K562 (cell line): ENCODE results near the gene IMMP2L. TPM values are rescaled to one million over a fixed set of nuclear protein-coding genes. Genes with fewer than 3 reads are reported as not detected.

Experiments
- ESRRA ChIP-seq: fragments of 450-650 bp; IDR thresholded peaks from 2 replicates; pipeline ENCODE4 v1.6.1; 2014; ENCODE audit warnings: low read depth, mild to moderate bottlenecking, moderate library complexity, borderline replicate concordance
- FOXA1 ChIP-seq: fragments of 450-650 bp; IDR thresholded peaks from 2 replicates; pipeline ENCODE4 v1.6.1; 2016; ENCODE audit warnings: mild to moderate bottlenecking, borderline replicate concordance
- GABPB1 ChIP-seq: sonication (generic); formaldehyde crosslinking; IDR thresholded peaks from 2 replicates; pipeline ENCODE4 v1.8.0; 2022; ENCODE audit warnings: mild to moderate bottlenecking, missing genetic modification reagents
- HNRNPK ChIP-seq: fragments of 200-400 bp; formaldehyde crosslinking; IDR thresholded peaks from one replicate; pipeline ENCODE4 v1.6.1; 2018; ENCODE audit warnings: mild to moderate bottlenecking, low read depth, low read length; ENCODE audit not compliant: poor library complexity, severe bottlenecking
- KDM4B ChIP-seq, 2 experiments: fragments of 450-650 bp in 1 of 2; sonication (generic) in 1 of 2; IDR thresholded peaks; 2 replicates each; pipeline ENCODE4 v1.6.1; 2016 to 2017; ENCODE audit warnings: borderline replicate concordance in 2 of 2, antibody characterized with exemption in 1 of 2, low read depth in 1 of 2, mild to moderate bottlenecking in 1 of 2
- NELFE ChIP-seq: IDR thresholded peaks from 2 replicates; pipeline ENCODE4 v1.6.1; 2011; ENCODE audit warnings: mild to moderate bottlenecking; ENCODE audit not compliant: insufficient read depth, insufficient read length
- NR1H2 ChIP-seq: sonication (generic); formaldehyde crosslinking; IDR thresholded peaks from 2 replicates; pipeline ENCODE4 v1.4.0; 2020; ENCODE audit warnings: mild to moderate bottlenecking, missing genetic modification reagents
- PPARD ChIP-seq: fragments of 250-450 bp; sonication (Bioruptor Pico); IDR thresholded peaks from 2 replicates; pipeline ENCODE4 v1.8.0; 2022; ENCODE audit warnings: inconsistent platforms, mild to moderate bottlenecking, moderate library complexity
- SFPQ ChIP-seq: fragments of 200-400 bp; formaldehyde crosslinking; IDR thresholded peaks from 2 replicates; pipeline ENCODE4 v1.6.1; 2017; ENCODE audit warnings: mild to moderate bottlenecking, low read depth, low read length, moderate library complexity
- THRAP3 ChIP-seq: fragments of 450-650 bp; IDR thresholded peaks from 2 replicates; pipeline ENCODE4 v1.6.1; 2016; ENCODE audit warnings: mild to moderate bottlenecking, inconsistent platforms, borderline replicate concordance
- TRIM28 ChIP-seq: fragments of 450-650 bp; IDR thresholded peaks from 2 replicates; pipeline ENCODE4 v1.6.1; 2017
- ZBTB11 ChIP-seq, 3 experiments: fragments of 200-800 bp in 1 of 3; fragments of 250-450 bp in 1 of 3; fragments of 450-650 bp in 1 of 3; sonication (Bioruptor Pico) in 1 of 3; sonication (Bioruptor generic) in 1 of 3; formaldehyde crosslinking in 1 of 3; IDR thresholded peaks; 2 replicates each; pipeline versions ENCODE4 v1.6.1 to v1.8.0; 2016 to 2022; ENCODE audit warnings: mild to moderate bottlenecking in 2 of 3, missing genetic modification characterization in 2 of 3, missing compliant biosample characterization in 1 of 3, moderate library complexity in 1 of 3
- ZBTB49 ChIP-seq: sonication (generic); formaldehyde crosslinking; IDR thresholded peaks from 2 replicates; pipeline ENCODE4 v1.8.0; 2022; ENCODE audit warnings: missing genetic modification reagents, mild to moderate bottlenecking, borderline replicate concordance
- ZNF217 ChIP-seq: sonication (generic); formaldehyde crosslinking; IDR thresholded peaks from 2 replicates; pipeline ENCODE4 v1.8.0; 2022; ENCODE audit warnings: mild to moderate bottlenecking, missing genetic modification reagents
- ZNF232 ChIP-seq: sonication (generic); formaldehyde crosslinking; IDR thresholded peaks from 2 replicates; pipeline ENCODE4 v1.8.0; 2022; ENCODE audit warnings: mild to moderate bottlenecking, missing genetic modification reagents
- ZNF3 ChIP-seq: fragments of 250-450 bp; sonication (Bioruptor Pico); IDR thresholded peaks from 2 replicates; pipeline ENCODE4 v1.5.0; 2021; ENCODE audit warnings: mild to moderate bottlenecking, moderate library complexity
- ZSCAN29 ChIP-seq: fragments of 450-650 bp; IDR thresholded peaks from 2 replicates; pipeline ENCODE4 v1.6.1; 2017
- polyA plus RNA-seq, 8 experiments: library from polyadenylated mRNA; depleted of rRNA in 4 of 8; stranded (reverse) in 5 of 8; unstranded in 3 of 8; fragments of >200 nt; fragmentation: Nextera tagmentation in 2 of 8; fragmentation: Illumina TruSeq in 1 of 8; extraction: Ambion mirVana in 2 of 8; extraction: Trizol in 1 of 8; gene quantifications; 2 replicates each; pipeline versions ENCODE4 v1.2.1 to v1.2.3, GENCODE V29; 2011 to 2014; ENCODE audit warnings: inconsistent platforms in 1 of 8, missing spikeins in 1 of 8
- total RNA-seq, 7 experiments: library from RNA; depleted of rRNA in 6 of 7; stranded (reverse); fragments of >200 nt in 6 of 7; fragmentation: Illumina TruSeq in 2 of 7; extraction: Trizol in 2 of 7; gene quantifications; 2 replicates each; pipeline versions ENCODE4 v1.2.1 to v1.2.3, GENCODE V29; 2011 to 2021; ENCODE audit warnings: low replicate concordance in 1 of 7
- TF ChIP-seq, protein P1 (sequence below): sonication (generic); formaldehyde crosslinking; IDR thresholded peaks from 2 replicates; pipeline ENCODE4 v1.8.0; 2022; ENCODE audit warnings: mild to moderate bottlenecking, low read depth, missing genetic modification reagents

IMMP2L gene
- total and polyA plus RNA-seq, 9 of the 15 experiments (the other 6 are each of a cell fraction or from before 2014, with no cell fraction given), result 29.7 to 116 (median 53.0) TPM

GRCh38 chr7:111474723-111475418, 87.4 kb downstream of the IMMP2L start (continued):
- TF ChIP-seq SFPQ (no peak), GABPB1 (CRISPR knock-in tag) (no peak), NR1H2 (no peak), ZNF217 (no peak), NELFE (no peak), ZBTB11 (CRISPR knock-in tag; IDR thresholded peaks at IDR 0.05) (no peak), HNRNPK (no peak), FOXA1 (no peak), PPARD (CRISPR knock-in tag) (no peak), ESRRA (peak; percentile 92), ZNF232 (CRISPR knock-in tag) (no peak), ZNF3 (CRISPR knock-in tag) (no peak), ZBTB49 (no peak), KDM4B (IDR thresholded peaks at IDR 0.05; ENCODE audit: borderline replicate concordance in 2 of 2, low read depth in 1 of 2) (peak in 1 of 2 experiments; percentile 92; a peak in 1 of 4 replicates), THRAP3 (peak; percentile 61; the same call in 1 of the 2 replicates), TRIM28 (no peak), ZSCAN29 (no peak)
- TF ChIP-seq, protein P1, sequence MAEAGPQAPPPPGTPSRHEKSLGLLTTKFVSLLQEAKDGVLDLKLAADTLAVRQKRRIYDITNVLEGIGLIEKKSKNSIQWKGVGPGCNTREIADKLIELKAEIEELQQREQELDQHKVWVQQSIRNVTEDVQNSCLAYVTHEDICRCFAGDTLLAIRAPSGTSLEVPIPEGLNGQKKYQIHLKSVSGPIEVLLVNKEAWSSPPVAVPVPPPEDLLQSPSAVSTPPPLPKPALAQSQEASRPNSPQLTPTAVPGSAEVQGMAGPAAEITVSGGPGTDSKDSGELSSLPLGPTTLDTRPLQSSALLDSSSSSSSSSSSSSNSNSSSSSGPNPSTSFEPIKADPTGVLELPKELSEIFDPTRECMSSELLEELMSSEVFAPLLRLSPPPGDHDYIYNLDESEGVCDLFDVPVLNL, result no peak
